HG02870 (cell line): Measurements from ENCODE around the gene HPGDS.
"Not testable (repeated sequence)": the region's sequence is repeated elsewhere in the genome, so short reads cannot be mapped to it uniquely, and the experiment has no call there.

ENCODE experiments used
- ATAC-seq: cut with Tn5 transposase; IDR thresholded peaks from one replicate; pipeline ENCODE4 v1.9.1; 2021; ENCODE audit warnings: mild to moderate bottlenecking, moderate library complexity; ENCODE audit not compliant: unreplicated experiment

HPGDS gene

DNA sequence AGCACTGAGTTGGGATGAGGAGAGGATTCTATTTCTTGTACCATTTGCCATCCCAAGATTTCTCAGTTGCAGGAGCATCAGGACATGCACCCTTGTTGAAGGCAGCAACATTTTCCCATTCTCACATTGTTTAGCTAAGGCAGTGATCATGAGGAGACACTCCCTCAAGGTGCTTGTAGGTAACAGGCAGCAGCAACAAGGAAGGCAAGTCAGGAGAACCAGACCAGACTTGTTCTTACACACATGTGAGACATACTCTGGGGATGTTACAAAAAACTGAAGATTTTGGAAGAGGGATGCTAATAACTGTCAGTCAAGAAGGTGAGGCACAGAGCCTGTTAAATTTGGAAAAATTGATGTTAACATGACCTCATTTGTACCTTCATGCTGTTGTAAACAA is 15.5 kb upstream of the HPGDS start:
- no peak for ATAC-seq

DNA sequence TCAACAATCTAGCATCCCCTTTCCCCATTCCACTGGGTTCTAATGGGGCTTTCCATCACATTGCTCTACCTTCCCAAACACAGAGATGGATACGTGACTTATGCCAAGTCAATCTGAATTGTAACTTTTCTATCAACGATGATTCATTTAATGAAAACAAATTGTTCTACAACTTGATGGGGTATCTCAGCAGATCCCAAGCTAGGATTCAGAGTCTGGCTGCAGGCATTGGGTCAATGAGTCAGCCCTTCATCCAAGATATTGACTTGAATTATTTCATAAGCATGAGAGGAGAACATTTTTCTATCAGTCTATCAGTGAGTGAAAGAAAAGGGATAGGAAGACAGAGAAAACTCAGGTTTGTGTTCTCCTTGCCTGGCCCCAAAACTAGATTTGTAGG is 15.0 kb upstream of the HPGDS start:
- ATAC-seq, result no peak

DNA sequence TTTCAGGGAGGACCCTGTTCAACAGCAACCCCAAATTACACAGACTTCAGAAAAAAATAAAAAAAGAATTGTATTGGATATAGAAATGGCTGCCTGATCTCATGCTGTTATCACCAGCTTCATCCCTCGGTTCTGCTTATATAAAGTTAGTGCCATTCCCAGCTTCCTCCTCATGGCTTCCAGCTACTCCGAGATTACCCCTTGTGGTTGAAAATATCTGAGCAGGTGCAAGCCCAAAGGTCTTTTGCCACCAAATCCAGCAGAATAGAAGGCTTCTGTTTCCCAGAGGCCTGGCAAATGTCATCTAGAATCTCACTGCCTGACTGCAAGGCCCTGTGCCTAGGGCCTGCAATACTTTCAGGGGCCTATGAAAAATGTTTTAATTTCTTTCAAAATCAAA is 13.8 kb upstream of the HPGDS start:
- no peak for ATAC-seq

DNA sequence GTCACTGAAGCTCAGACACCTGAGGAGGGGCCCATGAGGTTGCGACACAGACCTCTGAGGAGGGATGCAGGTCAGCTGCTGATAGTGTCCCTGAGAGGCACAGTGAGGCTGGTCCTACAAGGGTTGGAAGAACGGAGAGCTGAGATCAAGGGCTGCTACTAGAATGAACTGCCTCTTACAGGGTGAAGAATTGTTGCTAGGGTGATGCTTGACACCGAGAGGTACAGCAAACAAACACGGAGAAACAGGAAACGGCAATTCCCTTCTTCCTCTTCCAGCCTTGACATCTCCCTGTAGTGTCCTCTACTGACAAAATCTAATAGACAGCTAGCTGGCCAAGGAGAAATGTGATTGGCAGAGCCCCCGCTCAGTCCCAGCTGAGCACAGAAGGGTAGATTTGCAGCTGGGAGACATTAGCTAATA is 11.8 kb upstream of the HPGDS start:
- no peak for ATAC-seq

DNA sequence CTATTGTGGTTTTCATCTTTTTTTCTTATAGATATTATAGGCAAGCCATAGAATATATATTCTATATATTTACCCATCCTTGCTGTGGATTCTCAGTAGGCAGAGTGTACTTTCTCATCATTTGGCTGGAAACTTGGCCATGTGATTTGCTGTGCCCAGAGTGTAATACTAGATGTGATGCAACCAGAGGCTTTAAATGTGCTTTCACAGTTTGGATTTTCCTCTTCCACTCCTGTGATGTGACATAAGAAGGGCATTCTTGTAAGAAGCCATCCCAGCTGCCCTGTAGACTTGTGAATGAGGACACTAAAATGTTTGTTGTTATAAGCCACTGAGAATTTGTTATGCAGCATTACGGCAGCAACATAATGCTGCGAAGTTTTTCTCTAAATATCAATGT is 10.4 kb upstream of the HPGDS start:
- ATAC-seq, result no peak

DNA sequence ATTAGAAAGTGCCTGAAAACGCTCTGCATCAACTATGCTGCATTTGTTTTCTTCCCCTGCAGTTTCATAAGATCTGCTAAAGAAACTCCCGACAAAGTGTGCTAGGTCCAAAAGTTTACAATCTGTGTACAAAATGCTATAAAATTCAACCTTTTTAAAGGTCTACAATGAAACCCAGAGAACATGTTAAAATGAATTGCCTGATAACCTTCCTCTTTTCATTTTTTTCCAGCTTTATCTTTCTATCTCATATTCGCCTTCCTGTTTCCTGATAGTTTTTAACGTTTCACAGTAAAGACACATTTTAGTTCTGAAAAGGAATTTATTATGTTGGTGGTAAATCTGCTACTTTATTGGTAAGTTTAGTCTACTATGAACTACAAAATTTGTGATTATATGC is 9.5 kb upstream of the HPGDS start:
- no peak for ATAC-seq

DNA sequence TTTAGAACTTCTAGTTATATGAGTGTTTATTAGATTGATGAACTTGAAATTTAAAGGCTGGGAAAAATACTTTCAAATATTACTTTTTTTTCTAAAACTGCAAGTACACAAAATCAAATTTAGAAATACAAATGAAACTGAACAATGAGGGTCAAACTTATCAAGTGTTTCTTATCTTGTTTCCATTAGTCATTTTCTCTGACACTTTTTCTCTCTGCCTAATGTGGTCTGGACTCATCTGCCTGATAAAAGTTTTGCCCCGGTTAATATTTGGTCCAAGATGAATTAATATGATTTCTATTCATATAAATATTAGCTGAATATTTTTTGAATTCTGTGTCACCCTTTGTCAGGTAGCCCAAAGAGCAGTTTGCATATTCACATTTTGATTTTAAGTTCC is 8.7 kb upstream of the HPGDS start:
- ATAC-seq, result no peak

DNA sequence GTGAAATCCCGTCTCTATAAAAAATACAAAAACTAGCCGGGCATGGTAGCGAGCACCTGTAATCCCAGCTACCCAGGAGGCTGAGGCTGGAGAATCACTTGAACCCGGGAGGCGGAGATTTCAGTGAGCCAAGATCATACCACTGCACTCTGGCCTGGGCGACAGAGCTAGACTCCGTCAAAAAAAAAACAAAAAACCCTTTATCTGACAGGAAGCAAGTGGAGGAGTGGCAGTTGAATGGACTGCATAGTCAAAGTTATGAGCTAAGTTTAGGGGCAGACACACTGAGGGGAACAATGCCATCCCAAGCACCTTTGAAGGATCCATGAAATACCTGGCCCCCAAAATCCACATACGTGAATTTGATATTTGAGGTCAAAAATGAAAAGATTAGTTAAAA is 7.5 kb upstream of the HPGDS start:
- ATAC-seq, result no peak

DNA sequence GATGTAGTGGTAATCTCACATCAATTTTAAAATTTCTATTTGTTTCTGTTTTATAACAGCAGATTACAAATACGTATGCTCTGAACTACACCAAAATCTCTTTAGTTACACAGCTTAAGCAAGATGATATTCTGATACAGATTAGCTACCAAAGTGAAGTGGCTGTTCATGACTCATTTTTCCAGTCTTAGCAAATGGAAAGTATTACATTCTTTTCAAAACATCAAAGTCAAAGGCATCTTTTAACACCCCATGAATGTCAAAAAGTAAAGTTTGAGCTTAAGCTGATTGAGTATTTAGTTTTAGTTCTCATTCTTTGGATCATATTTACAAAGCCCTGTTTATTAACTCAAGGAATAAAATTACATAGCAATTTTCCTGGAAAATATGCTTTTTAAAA is 6.6 kb upstream of the HPGDS start:
- ATAC-seq, result no peak

DNA sequence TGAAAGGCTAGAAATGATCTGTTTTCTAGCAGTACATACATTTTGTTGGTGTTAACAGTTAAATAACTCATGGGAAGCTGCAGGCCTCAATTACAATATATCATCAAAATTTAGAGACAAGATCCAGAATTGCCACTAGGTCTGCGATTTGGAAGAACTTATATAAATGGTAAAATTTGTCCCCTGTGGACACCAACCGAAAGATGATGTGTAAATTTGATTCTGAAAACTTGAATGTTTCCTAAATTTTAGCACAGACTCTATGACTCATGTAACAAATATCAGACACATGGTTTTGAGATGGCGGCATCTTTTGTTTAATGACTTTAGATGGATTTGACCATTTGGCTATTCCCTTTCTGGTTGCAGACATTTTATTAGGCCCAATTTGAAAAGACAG is 6.0 kb upstream of the HPGDS start:
- ATAC-seq, result no peak

DNA sequence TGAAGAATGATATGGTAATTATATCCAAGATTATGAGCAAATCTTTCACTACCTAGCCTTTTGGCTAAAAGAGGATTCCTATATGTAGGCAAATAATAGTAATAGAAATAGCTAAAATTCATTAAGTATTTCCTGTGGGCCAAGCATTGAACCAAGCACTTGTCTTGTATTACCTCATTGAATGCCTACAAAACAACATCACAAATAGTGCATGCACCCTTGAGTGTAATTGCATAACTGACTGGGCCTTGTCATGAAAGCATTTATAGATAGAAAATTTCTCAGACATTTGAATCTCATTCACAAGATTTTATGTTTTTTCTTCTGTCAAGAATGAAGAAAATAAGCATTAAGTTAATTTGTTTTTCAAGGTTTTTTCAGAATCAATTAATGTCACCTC is 3.9 kb upstream of the HPGDS start:
- no peak for ATAC-seq

DNA sequence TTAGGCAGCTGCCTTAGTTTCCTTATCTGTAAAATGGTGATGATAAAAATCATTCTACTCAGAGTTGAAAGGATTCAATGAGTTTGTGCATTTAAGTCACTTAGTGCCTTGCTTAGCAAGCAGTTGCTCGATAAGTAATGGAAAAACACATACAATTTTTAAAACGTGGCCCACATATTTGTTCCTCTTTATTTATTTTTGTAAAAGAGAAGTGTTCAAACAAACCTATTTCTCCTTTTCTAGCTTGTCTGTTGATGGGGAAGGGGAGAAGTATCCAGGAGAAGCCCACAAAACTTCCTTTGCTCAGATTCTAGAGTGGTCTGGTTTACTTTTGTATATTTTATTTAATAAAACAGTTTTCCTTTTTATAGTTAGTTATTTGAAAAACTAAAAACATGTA is 3.3 kb upstream of the HPGDS start:
- no peak for ATAC-seq

DNA sequence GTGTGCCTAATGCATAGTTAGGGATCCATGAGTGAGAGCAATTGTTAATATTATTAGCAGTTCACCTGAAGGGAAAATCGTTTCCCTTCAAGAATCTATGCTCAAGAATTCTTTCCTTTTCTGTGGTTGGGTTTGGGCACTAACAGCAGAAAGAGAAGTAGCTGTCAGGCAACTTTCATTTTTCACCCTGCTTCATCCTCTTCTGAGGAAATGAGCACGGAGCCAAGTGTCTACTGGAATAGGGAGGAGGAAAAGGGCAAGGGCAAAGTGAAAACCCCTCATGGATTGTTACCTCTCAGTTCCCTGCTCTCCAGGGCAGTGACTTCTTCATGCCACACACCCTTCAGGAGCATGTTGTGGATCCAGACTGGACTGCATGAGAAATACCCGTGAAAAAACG is 2.6 kb upstream of the HPGDS start:
- ATAC-seq, result no peak

DNA sequence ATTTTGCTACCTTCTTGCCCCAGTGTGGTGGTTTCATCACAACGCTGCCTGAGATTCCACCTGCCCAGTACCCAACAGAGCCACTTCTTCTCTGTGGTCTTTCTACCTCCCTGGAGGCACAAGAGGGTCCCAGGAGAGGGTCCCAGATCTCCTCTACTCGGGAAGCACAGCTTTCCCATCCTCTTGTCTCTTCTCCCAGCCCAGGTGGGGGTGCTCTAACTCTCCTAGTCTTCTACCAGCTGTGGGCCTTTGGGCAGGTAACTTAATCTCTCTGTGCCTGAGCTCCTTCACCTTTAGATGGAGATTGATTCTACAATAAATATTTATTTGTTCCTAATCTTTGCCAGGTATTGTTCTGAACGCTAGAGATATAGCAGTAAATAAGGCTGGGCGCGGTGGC is 1.8 kb upstream of the HPGDS start:
- ATAC-seq, result no peak

DNA sequence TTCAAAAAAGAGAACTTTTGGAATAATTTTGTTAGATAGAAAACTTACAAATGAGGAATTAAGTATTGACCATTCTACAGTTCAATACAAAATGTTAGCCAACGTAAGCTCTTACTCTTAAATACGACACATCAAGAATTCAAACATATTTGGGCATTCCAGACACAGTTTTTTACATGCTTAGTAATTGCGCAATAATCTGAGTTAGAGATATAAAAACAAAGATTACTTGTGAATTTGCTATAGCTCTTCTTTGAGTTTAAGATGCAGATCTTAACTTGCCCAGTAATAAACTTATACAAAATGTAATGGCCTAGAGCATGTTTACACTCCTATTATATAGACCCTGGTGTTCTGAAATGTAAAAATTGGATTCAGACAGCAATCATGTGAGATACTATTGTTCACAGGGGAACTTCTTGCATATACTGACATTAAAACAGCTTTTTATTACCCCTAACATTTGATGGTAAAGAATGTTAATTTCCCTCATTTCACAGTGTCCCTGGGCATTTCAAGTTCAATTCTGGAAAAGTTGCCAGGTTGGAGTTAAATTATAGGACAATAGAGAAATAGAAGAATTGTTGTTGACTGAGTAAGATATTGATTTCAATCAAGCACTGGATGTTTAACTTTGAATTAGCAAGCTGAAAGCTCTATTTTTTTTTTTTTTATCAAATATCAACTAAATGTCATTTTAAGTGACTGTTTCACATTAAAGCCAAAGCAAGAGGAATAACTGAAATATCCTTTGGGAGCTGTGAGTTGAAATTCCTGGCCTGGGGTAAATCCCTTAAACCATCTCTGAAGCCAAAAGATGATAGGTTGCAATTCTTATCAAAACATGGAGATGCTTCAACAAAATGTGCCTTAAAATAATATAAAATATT is 910 bp downstream of the HPGDS start:
- no peak for ATAC-seq

DNA sequence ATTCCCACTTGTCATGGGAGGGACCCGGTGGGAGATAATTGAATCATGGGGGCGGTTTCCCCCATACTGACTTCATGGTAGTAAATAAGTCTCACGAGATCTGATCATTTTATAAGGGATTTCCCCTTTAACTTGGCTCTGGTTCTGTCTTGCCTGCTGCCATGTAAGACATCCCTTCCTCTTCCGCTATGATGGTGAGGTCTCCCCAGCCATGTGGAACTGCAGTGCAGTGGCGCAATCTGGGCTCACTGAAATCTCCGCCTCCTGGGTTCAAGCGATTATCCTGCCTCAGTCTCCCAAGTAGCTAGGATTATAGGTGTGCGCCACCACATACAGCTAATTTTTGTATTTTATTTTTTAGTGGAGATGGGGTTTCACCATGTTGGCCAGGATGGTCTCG is 2.9 kb downstream of the HPGDS start:
- no peak for ATAC-seq

DNA sequence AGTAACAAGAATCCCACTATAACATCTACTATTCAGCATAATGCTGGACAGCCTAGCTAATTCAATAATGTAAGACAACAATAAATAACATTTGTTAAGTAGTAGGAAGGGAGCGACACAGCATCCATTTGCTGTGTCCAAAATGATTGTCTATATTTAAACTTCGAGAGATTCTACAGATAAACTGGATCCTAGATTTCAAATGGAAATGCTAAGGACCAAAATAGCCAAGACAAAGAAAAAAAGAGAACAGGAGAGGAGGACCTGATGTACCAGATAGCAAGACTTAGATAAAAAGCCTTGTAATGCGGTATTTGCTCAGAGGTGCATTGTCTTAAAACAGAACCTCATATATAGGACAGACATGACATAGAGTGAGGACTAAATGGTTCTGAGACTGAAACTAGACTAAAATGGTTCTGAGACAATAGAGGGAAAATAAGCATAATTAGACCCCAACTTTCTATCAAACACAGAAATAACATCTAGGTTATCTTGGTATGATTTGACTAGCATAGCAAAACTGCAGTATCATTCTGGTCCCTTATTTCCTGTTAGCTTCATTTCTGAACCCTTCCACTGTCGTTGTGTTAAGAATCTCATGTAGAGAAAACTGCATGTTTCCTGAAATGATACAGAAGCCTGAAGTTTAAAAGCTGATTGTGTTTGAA is 3.8 kb downstream of the HPGDS start:
- peak; percentile 94 for ATAC-seq

DNA sequence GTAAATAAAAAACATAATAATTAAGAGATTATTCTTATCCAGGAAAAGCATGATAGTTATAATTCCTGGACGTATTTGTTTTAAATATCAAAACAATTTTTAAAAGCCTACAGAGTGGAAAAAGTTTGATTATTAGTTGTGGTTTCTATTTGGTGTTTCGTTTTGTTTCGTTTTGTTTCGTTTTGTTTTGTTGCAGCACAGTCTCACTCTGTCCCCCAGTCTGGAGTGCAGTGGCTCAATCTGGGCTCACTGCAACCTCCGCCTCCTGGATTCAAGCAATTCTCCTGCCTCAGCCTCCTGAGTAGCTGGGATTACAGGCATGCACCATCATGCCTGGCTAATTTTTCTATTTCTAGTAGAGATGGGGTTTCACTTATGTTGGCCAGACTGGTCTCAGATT is 5.8 kb downstream of the HPGDS start:
- not testable (repeated sequence) for ATAC-seq

DNA sequence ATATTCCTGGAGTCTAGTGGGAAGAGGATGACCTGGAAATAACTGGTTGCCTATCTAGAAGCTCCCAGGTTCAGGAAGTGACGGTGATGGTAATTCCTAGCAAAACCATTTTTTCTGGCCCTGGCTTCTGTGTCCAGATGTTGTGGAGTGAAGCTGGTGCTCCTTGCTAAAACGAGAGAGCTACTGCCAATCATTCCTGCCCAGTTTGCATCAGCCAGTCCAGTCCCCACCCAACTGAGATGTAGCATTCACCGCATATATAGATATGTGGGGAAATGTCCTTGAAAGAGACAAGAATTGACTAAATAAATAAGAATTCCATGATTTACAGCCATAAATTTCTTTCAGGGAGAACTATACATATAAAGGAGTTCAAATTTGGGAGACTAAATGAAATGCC is 6.3 kb downstream of the HPGDS start:
- ATAC-seq, result no peak

DNA sequence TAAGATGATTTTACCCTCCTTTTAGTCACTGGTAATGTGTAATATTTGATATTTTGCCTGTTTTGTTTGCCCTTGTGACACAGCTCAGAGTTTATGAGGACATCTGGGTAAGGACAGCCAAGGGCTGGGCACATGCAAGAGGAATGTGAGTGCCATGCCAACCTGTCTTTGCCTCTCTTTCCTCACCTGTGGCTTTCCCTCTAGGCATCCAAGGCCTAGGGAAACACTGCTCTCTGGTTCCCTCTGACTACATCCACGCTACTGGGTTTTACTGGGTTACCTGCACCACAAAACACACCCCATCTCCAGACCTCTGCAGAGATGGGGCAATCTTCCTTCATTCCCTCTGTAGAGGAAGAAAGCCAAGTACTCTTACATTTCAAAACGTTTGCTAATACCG is 7.7 kb downstream of the HPGDS start:
- ATAC-seq, result no peak

DNA sequence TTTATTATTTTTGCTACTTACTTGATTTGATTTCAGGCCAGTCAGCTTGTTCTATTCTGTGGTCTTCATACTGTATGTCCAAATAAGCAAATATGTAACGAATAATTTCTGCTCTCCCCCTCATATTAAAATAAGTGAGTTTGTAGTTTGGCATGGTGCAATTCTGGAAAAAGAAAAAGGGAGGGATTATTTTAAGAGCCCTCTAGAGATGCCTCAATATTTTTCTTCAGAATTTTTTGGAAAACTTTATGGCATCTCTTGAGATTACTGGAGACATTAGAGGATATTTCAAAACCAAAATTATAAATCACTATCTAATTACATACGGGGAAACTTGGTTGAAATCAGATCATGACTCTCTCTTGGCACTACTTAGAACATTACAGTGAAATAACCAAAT is 8.2 kb downstream of the HPGDS start:
- ATAC-seq, result no peak

DNA sequence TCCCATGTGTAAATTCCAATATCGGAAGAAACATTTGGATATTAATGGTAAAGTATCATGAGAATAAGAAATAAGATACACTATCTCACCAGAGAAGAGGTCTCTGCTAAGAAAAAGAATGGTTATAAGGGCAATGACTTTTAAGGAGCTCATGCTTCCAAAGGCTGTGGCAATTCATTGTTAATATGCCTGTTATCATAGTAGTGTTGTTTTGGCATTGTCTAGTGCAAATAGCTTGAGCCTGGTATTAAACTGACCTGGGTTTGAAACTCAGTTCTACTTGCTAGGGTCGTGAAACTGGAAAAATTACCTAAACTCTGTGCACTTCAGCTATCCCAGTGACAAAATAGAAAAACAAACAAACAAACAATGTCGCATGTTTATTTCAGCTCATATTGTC is 8.8 kb downstream of the HPGDS start:
- no peak for ATAC-seq
